HepG2 (cell line): ENCODE data around the gene CCDC57. TPM values are rescaled to one million over a fixed set of nuclear protein-coding genes. Genes with fewer than 3 reads are reported as not detected.
A peak's percentile ranks its signal among the peaks of the same experiment; 100 is the strongest.

Source experiments
- AHR ChIP-seq: IDR thresholded peaks from 2 replicates; pipeline ENCODE4 v1.6.1; 2018; ENCODE audit warnings: missing genetic modification reagents, missing compliant biosample characterization
- ARNT2 ChIP-seq: sonication (generic); formaldehyde crosslinking; IDR thresholded peaks from 2 replicates; pipeline ENCODE4 v1.8.0; 2022; ENCODE audit warnings: mild to moderate bottlenecking, low read depth, missing genetic modification reagents, moderate library complexity
- ATF7-NPFF ChIP-seq: sonication (generic); formaldehyde crosslinking; IDR thresholded peaks from 2 replicates; pipeline ENCODE4 v1.8.1; 2023; ENCODE audit warnings: mild to moderate bottlenecking, low read depth, missing genetic modification reagents, moderate library complexity
- DDIT3 ChIP-seq: sonication (generic); formaldehyde crosslinking; IDR thresholded peaks from 2 replicates; pipeline ENCODE4 v1.4.0; 2020; ENCODE audit warnings: mild to moderate bottlenecking, missing genetic modification reagents
- NONO ChIP-seq, 2 experiments: fragments of 450-650 bp in 1 of 2; sonication (generic) in 1 of 2; formaldehyde crosslinking in 1 of 2; IDR thresholded peaks in 1 of 2; conservative IDR thresholded peaks in 1 of 2; 2 replicates each; pipeline versions ENCODE4 v1.6.1 to v1.8.0; 2017 to 2022; ENCODE audit warnings: mild to moderate bottlenecking in 1 of 2, missing genetic modification reagents in 1 of 2, moderate library complexity in 1 of 2
- SIN3A ChIP-seq: IDR thresholded peaks from 2 replicates; pipeline ENCODE4 v1.6.1; 2011; ENCODE audit warnings: low read depth, mild to moderate bottlenecking, control low read depth, low read length, borderline replicate concordance
- SOX6 ChIP-seq, 2 experiments: fragments of 450-650 bp in 1 of 2; sonication (generic) in 1 of 2; formaldehyde crosslinking in 1 of 2; IDR thresholded peaks; 2 replicates each; pipeline versions ENCODE4 v1.4.0 to v1.6.1; 2017 to 2020; ENCODE audit warnings: antibody characterized with exemption in 1 of 2, mild to moderate bottlenecking in 1 of 2, missing genetic modification reagents in 1 of 2
- SRSF4 ChIP-seq: fragments of 200-400 bp; formaldehyde crosslinking; IDR thresholded peaks from one replicate; pipeline ENCODE4 v1.6.1; 2018; ENCODE audit warnings: mild to moderate bottlenecking, low read depth, low read length, moderate library complexity; ENCODE audit not compliant: poor library complexity, severe bottlenecking
- U2AF2 ChIP-seq: fragments of 200-400 bp; formaldehyde crosslinking; IDR thresholded peaks from 2 replicates; pipeline ENCODE4 v1.6.1; 2017; ENCODE audit warnings: low read depth, mild to moderate bottlenecking, low read length
- UBTF ChIP-seq: sonication (generic); formaldehyde crosslinking; IDR thresholded peaks from 2 replicates; pipeline ENCODE4 v1.4.0; 2020; ENCODE audit warnings: mild to moderate bottlenecking, missing genetic modification reagents
- ZBTB26 ChIP-seq: IDR thresholded peaks from 2 replicates; pipeline ENCODE4 v1.6.1; 2016; ENCODE audit warnings: missing compliant biosample characterization, missing genetic modification reagents, borderline replicate concordance
- ZBTB3 ChIP-seq: sonication (generic); formaldehyde crosslinking; IDR thresholded peaks from 2 replicates; pipeline ENCODE4 v1.4.0; 2020; ENCODE audit warnings: low read depth, mild to moderate bottlenecking, moderate library complexity, missing genetic modification reagents, borderline replicate concordance
- ZBTB37 ChIP-seq: sonication (generic); formaldehyde crosslinking; IDR thresholded peaks from 2 replicates; pipeline ENCODE4 v1.4.0; 2020; ENCODE audit warnings: mild to moderate bottlenecking, missing genetic modification reagents
- ZNF234 ChIP-seq: sonication (generic); formaldehyde crosslinking; conservative IDR thresholded peaks from 2 replicates; pipeline ENCODE4 v1.5.1; 2020; ENCODE audit warnings: mild to moderate bottlenecking, missing genetic modification reagents
- ZNF280B ChIP-seq: sonication (generic); formaldehyde crosslinking; IDR thresholded peaks from 2 replicates; pipeline ENCODE4 v1.5.0; 2020; ENCODE audit warnings: missing genetic modification reagents, mild to moderate bottlenecking, borderline replicate concordance
- ZNF335 ChIP-seq: sonication (generic); formaldehyde crosslinking; IDR thresholded peaks from 2 replicates; pipeline ENCODE4 v1.4.0; 2020; ENCODE audit warnings: missing genetic modification reagents
- ZNF614 ChIP-seq: IDR thresholded peaks from 2 replicates; pipeline ENCODE4 v1.6.1; 2018; ENCODE audit warnings: missing biosample characterization, missing genetic modification reagents, inconsistent platforms, borderline replicate concordance
- polyA plus RNA-seq, 8 experiments: library from polyadenylated mRNA; depleted of rRNA in 3 of 8; stranded (reverse) in 7 of 8; unstranded in 1 of 8; fragments of >200 nt; fragmentation: Illumina TruSeq in 4 of 8; extraction: Trizol in 4 of 8; gene quantifications; 2 replicates each; pipeline versions ENCODE4 v1.2.1 to v1.2.3, GENCODE V29; 2011 to 2016; ENCODE audit warnings: low read depth in 4 of 8, missing spikeins in 1 of 8, mixed read lengths in 1 of 8; ENCODE audit not compliant: insufficient read depth in 1 of 8
- total RNA-seq, 5 experiments: library from RNA; depleted of rRNA; stranded (reverse); fragments of >200 nt; fragmentation: Illumina TruSeq; extraction: Trizol; gene quantifications; 2 replicates each; pipeline ENCODE4 v1.2.3, GENCODE V29; 2016; ENCODE audit warnings: low read depth in 1 of 5

Gene CCDC57
- total and polyA plus RNA-seq, 2 of the 13 experiments (the other 11 are each of a cell fraction or from before 2014, with no cell fraction given): 59.3 to 59.9 TPM

GRCh38 chr17:82212331-82213250 is at the start of gene CCDC57 (continued):
- TF ChIP-seq AHR (CRISPR knock-in tag): 0 out of 2 replicates have a peak, but pooled peaks have one; percentile 45
- TF ChIP-seq U2AF2: peak; percentile 93; the same call in 1 of the 2 replicates
- TF ChIP-seq SRSF4: no peak
- TF ChIP-seq UBTF: peak; percentile 87; the same call in 1 of the 2 replicates
- TF ChIP-seq ARNT2 (CRISPR knock-in tag): peak; percentile 94
- no peak for TF ChIP-seq ZNF280B (CRISPR knock-in tag)
- TF ChIP-seq ZBTB37 (CRISPR knock-in tag): no peak
- TF ChIP-seq DDIT3 (CRISPR knock-in tag): no peak
- TF ChIP-seq ATF7-NPFF (CRISPR knock-in tag): peak; percentile 96
- TF ChIP-seq NONO (IDR thresholded peaks at IDR 0.05): no peak
- peak; percentile 95 for TF ChIP-seq NONO (CRISPR knock-in tag; conservative IDR thresholded peaks at IDR 0.05)
- TF ChIP-seq SOX6 (IDR thresholded peaks at IDR 0.05): no peak
- TF ChIP-seq SOX6 (CRISPR knock-in tag; IDR thresholded peaks at IDR 0.05): no peak; the same call in 1 of the 2 replicates
- TF ChIP-seq ZNF614: peak; percentile 40; the same call in 1 of the 2 replicates
- TF ChIP-seq ZBTB3 (CRISPR knock-in tag): 0 out of 2 replicates have a peak, but pooled peaks have one; percentile 40
- TF ChIP-seq ZNF234 (CRISPR knock-in tag): no peak; the same call in 1 of the 2 replicates
- TF ChIP-seq ZBTB26 (CRISPR knock-in tag): no peak
- TF ChIP-seq ZNF335 (CRISPR knock-in tag): no peak; the same call in 1 of the 2 replicates
- peak; percentile 96 for TF ChIP-seq SIN3A
